SK-N-SH (cell line): ENCODE measurements around the gene TRDN. TPM values are rescaled to one million over a fixed set of nuclear protein-coding genes. Genes with fewer than 3 reads are reported as not detected.

Experiments
- CTCF ChIA-PET: fragments of 300-600, 350-600 bp; formaldehyde crosslinking; extraction: SDS; loops from one replicate; lab custom pipeline; 2021; lab: Yijun Ruan, JAX
- POLR2A ChIA-PET: fragments of 350-600 bp; sonication (Branson Sonifier 250); formaldehyde crosslinking; extraction: SDS; loops from one replicate; lab custom pipeline; 2020; ENCODE audit warnings: antibody characterized with exemption, inconsistent platforms; lab: Yijun Ruan, JAX
- DNase-seq: peaks from one replicate; pipeline ENCODE4 v3.0.0; 2012
- H2AFZ ChIP-seq: fragments of 200-600 bp; sonication (generic); 2 replicates; pipeline ENCODE4 v1.8.1; 2016; ENCODE audit warnings: antibody characterized with exemption, mild to moderate bottlenecking, low read depth
- H3F3A ChIP-seq: fragments of 200-600 bp; sonication (generic); replicated peaks from 2 replicates; pipeline ENCODE3; 2016; ENCODE audit warnings: antibody characterized with exemption, mild to moderate bottlenecking; ENCODE audit not compliant: insufficient read depth
- H3K27ac ChIP-seq, 2 experiments: fragments of 200-500 bp in 1 of 2; fragments of 200-600 bp in 1 of 2; sonication (Bioruptor generic) in 1 of 2; sonication (generic), shearing (Covaris generic) in 1 of 2; 2 replicates each; pipeline versions ENCODE4 v1.5.1 to v1.6.1; 2014 to 2016; ENCODE audit warnings: low read depth in 2 of 2, inconsistent platforms in 1 of 2, low read length in 1 of 2, mild to moderate bottlenecking in 1 of 2, mixed read lengths in 1 of 2
- H3K27me3 ChIP-seq: fragments of 200-600 bp; sonication (generic), shearing (Covaris generic); 2 replicates; pipeline ENCODE4 v1.6.1; 2016; ENCODE audit warnings: mixed run types; ENCODE audit not compliant: insufficient read depth
- H3K36me3 ChIP-seq, 2 experiments: fragments of 200-500 bp in 1 of 2; fragments of 200-600 bp in 1 of 2; sonication (Bioruptor generic) in 1 of 2; sonication (generic) in 1 of 2; replicated peaks in 1 of 2; 2 replicates each; pipeline versions ENCODE3 to v1.5.1; 2014 to 2016; ENCODE audit warnings: low read length in 1 of 2, mild to moderate bottlenecking in 1 of 2; ENCODE audit not compliant: insufficient read depth in 2 of 2, control insufficient read depth in 1 of 2
- H3K4me1 ChIP-seq, 2 experiments: fragments of 200-500 bp in 1 of 2; fragments of 200-600 bp in 1 of 2; sonication (Bioruptor generic) in 1 of 2; sonication (generic), shearing (Covaris generic) in 1 of 2; 2 replicates each; pipeline versions ENCODE4 v1.5.1 to v1.6.1; 2014 to 2016; ENCODE audit warnings: low read depth in 1 of 2, low read length in 1 of 2, mixed run types in 1 of 2; ENCODE audit not compliant: insufficient read depth in 2 of 2, control insufficient read depth in 1 of 2
- H3K4me2 ChIP-seq: fragments of 200-600 bp; sonication (generic), shearing (Covaris generic); 2 replicates; pipeline ENCODE4 v1.6.1; 2017; ENCODE audit warnings: mixed run types
- H3K4me3 ChIP-seq, 2 experiments: fragments of 200-500 bp in 1 of 2; fragments of 200-600 bp in 1 of 2; sonication (Bioruptor generic) in 1 of 2; sonication (generic), shearing (Covaris generic) in 1 of 2; 2 replicates each; pipeline versions ENCODE4 v1.5.1 to v1.8.1; 2014 to 2016; ENCODE audit warnings: low read depth in 2 of 2, inconsistent platforms in 1 of 2, low read length in 1 of 2, mild to moderate bottlenecking in 1 of 2, mixed read lengths in 1 of 2, moderate library complexity in 1 of 2
- H3K79me2 ChIP-seq: fragments of 200-600 bp; sonication (generic); 2 replicates; pipeline ENCODE4 v1.8.1; 2017; ENCODE audit warnings: mild to moderate bottlenecking; ENCODE audit not compliant: insufficient read depth
- H3K9ac ChIP-seq: fragments of 200-600 bp; sonication (generic); 2 replicates; pipeline ENCODE4 v1.6.1; 2017; ENCODE audit warnings: mixed run types
- H3K9me2 ChIP-seq: fragments of 200-600 bp; sonication (generic); 2 replicates; pipeline ENCODE4 v1.6.1; 2017; ENCODE audit warnings: mixed run types
- H3K9me3 ChIP-seq: fragments of 200-600 bp; sonication (generic); 2 replicates; pipeline ENCODE4 v1.6.1; 2017; ENCODE audit warnings: mixed run types, mild to moderate bottlenecking, moderate library complexity
- H4K20me1 ChIP-seq: fragments of 200-600 bp; sonication (generic); 2 replicates; pipeline ENCODE4 v1.6.1; 2017; ENCODE audit warnings: mild to moderate bottlenecking, mixed run types; ENCODE audit not compliant: insufficient read depth
- ELF1 ChIP-seq: IDR thresholded peaks from 2 replicates; pipeline ENCODE4 v1.4.0; 2012
- EZH2phosphoT487 ChIP-seq: fragments of 200-600 bp; sonication (generic); IDR thresholded peaks from 2 replicates; pipeline ENCODE4 v1.6.1; 2017; ENCODE audit warnings: low read depth, mixed run types, mild to moderate bottlenecking, antibody characterized with exemption, moderate library complexity, borderline replicate concordance
- FOSL2 ChIP-seq: IDR thresholded peaks from 2 replicates; pipeline ENCODE4 v1.4.0; 2012; ENCODE audit warnings: low read depth, mild to moderate bottlenecking, moderate library complexity, borderline replicate concordance
- GABPA ChIP-seq: IDR thresholded peaks from 2 replicates; pipeline ENCODE4 v1.4.0; 2012; ENCODE audit warnings: low read depth, mild to moderate bottlenecking
- IRF3 ChIP-seq: fragments of 150-350 bp; IDR thresholded peaks from 2 replicates; pipeline ENCODE4 v1.6.1; 2016; ENCODE audit warnings: mild to moderate bottlenecking, low read depth, low read length
- MXI1 ChIP-seq: IDR thresholded peaks from 2 replicates; pipeline ENCODE4 v1.6.1; 2012; ENCODE audit warnings: mild to moderate bottlenecking, low read depth, low read length, improper control_type of control experiment
- NRF1 ChIP-seq: IDR thresholded peaks from 2 replicates; pipeline ENCODE4 v1.6.1; 2012; ENCODE audit warnings: low read depth, mild to moderate bottlenecking, low read length
- PBX3 ChIP-seq: IDR thresholded peaks from 2 replicates; pipeline ENCODE4; 2012
- SIN3A ChIP-seq: IDR thresholded peaks from 2 replicates; pipeline ENCODE4 v1.6.1; 2012; ENCODE audit warnings: low read depth, mild to moderate bottlenecking, low read length, moderate library complexity, borderline replicate concordance
- WGBS: methylation state at CpG from one replicate; pipeline ENCODE4 v1.1.6; 2017; ENCODE audit warnings: low lambda C conversion rate; 5-methylcytosine and 5-hydroxymethylcytosine counted together
- polyA plus RNA-seq, 3 experiments: library from polyadenylated mRNA; depleted of rRNA; stranded (reverse); fragments of >200 nt; gene quantifications; 2 replicates each; pipeline ENCODE4 v1.2.3, GENCODE V29; 2012

TRDN gene
- polyA plus RNA-seq, 1 of the 3 experiments (the other 2 are of a cell fraction), result not detected

- Histone ChIP-seq H3K27ac (no peak overlapping the region), H3K79me2 (no peaks in the 10 kb centered on the region), H3K4me3 (no peak overlapping the region), H3K4me1 (no peaks in the 10 kb centered on the region), H2AFZ (no peak overlapping the region), H3F3A (no peaks in the 10 kb centered on the region), H3K9me2 (no peaks in the 10 kb centered on the region), H4K20me1 (no peaks in the 10 kb centered on the region), H3K9me3 (no peaks in the 10 kb centered on the region), H3K27me3 (no peaks in the 10 kb centered on the region), H3K4me2 (no peak overlapping the region), H3K9ac (no peak overlapping the region), H3K36me3 (no peaks in the 10 kb centered on the region)
- no peak for DNase-seq
- CTCF ChIA-PET, result no interaction called here
- WGBS, result 22% methylated on average over 1 of the region's 1 CpG
- no peak for TF ChIP-seq GABPA
- 0 out of 2 replicates have a peak, but pooled peaks have one; percentile 14 for TF ChIP-seq PBX3
- TF ChIP-seq FOSL2, result no peak
- POLR2A ChIA-PET, result no interaction called here
Measured at GRCh38 chr6:123529843-123530242, 106.9 kb downstream of the TRDN start.

- Histone ChIP-seq H3K9me3 (no peaks in the 10 kb centered on the region), H3K9me2 (no peaks in the 10 kb centered on the region), H3K79me2 (no peaks in the 10 kb centered on the region), H3K36me3 (no peaks in the 10 kb centered on the region), H2AFZ (peak overlapping the region; percentile 52; the same call in 1 of the 2 replicates), H3K4me1 (no peaks in the 10 kb centered on the region), H3K27me3 (no peaks in the 10 kb centered on the region), H3K4me2 (0 out of 2 replicates have a peak overlapping the region, but pooled peaks have one; percentile 23), H3K4me3 (peak overlapping the region in 1 of 2 experiments; percentile 27; a peak in 1 of 4 replicates), H3K27ac (no peak overlapping the region), H3K9ac (no peak overlapping the region), H4K20me1 (no peaks in the 10 kb centered on the region), H3F3A (no peaks in the 10 kb centered on the region)
- POLR2A ChIA-PET, result no interaction called here
- CTCF ChIA-PET, result no interaction called here
- WGBS, result 40% methylated on average over 4 of the region's 4 CpGs
- no peak for TF ChIP-seq ELF1
- TF ChIP-seq NRF1, result no peak
- TF ChIP-seq EZH2phosphoT487, result no peak
- no peak for TF ChIP-seq SIN3A
- TF ChIP-seq IRF3, result no peak
- no peak for DNase-seq
Measured at GRCh38 chr6:123529058-123529457, 107.7 kb downstream of the TRDN start.

- no peaks in the 10 kb centered on the region for H3K79me2 ChIP-seq
- ChIA-PET CTCF (no interaction called here), POLR2A (no interaction called here)
- H3F3A ChIP-seq, result no peaks in the 10 kb centered on the region
- H2AFZ ChIP-seq, result no peak overlapping the region
- H3K4me2 ChIP-seq, result no peak overlapping the region
- H3K4me3 ChIP-seq, result no peak overlapping the region
- DNase-seq, result no peak
- H4K20me1 ChIP-seq, result no peaks in the 10 kb centered on the region
- TF ChIP-seq MXI1, result no peak
- H3K9me3 ChIP-seq, result no peaks in the 10 kb centered on the region
- 56% methylated on average over 3 of the region's 3 CpGs for WGBS
- H3K36me3 ChIP-seq, result no peaks in the 10 kb centered on the region
- H3K4me1 ChIP-seq, result no peaks in the 10 kb centered on the region
- H3K9ac ChIP-seq, result no peak overlapping the region
- no peaks in the 10 kb centered on the region for H3K27me3 ChIP-seq
- no peaks in the 10 kb centered on the region for H3K9me2 ChIP-seq
- no peak overlapping the region for H3K27ac ChIP-seq
Measured at GRCh38 chr6:123527406-123527805, 109.3 kb downstream of the TRDN start.
